Stimulated activated CD8-positive, alpha-beta memory T cell treated with anti-CD3 and anti-CD28 coated beads, Interleukin-12 subunit alpha, Interleukin-12 subunit beta, amount 100 ng/mL, for 24 hours (primary cell): Measurements from ENCODE around the gene CHD5.

Experiments used
- DNase-seq: peaks from one replicate; pipeline ENCODE4 v3.0.0-alpha.2; 2020; ENCODE audit errors: extremely low read depth

CHD5 gene

GRCh38 chr1:6113745-6114144, 66.4 kb downstream of the CHD5 start:
- no peak for DNase-seq

GRCh38 chr1:6113116-6113515, 67.0 kb downstream of the CHD5 start:
- DNase-seq = no peak

- no peak for DNase-seq
Observed at GRCh38 chr1:6112690-6113005, 67.5 kb downstream of the CHD5 start.

GRCh38 chr1:6111991-6112689, 68.0 kb downstream of the CHD5 start:
- DNase-seq = no peak

- DNase-seq = no peak
Observed at GRCh38 chr1:6111571-6111970, 68.5 kb downstream of the CHD5 start.

GRCh38 chr1:6110326-6110725, 69.8 kb downstream of the CHD5 start:
- no peak for DNase-seq

GRCh38 chr1:6109688-6110087, 70.4 kb downstream of the CHD5 start:
- DNase-seq = no peak

GRCh38 chr1:6108937-6109614, 71.0 kb downstream of the CHD5 start:
- no peak for DNase-seq

GRCh38 chr1:6108476-6108875, 71.6 kb downstream of the CHD5 start:
- DNase-seq = no peak

- no peak for DNase-seq
Observed at GRCh38 chr1:6107409-6108356, 72.4 kb downstream of the CHD5 start.

- DNase-seq = no peak
Observed at GRCh38 chr1:6106977-6107376, 73.1 kb downstream of the CHD5 start.

GRCh38 chr1:6106321-6106731, 73.8 kb downstream of the CHD5 start:
- no peak for DNase-seq

- DNase-seq = no peak
Observed at GRCh38 chr1:6105763-6106162, 74.4 kb downstream of the CHD5 start.

GRCh38 chr1:6105218-6105679, 74.9 kb downstream of the CHD5 start:
- DNase-seq = no peak

GRCh38 chr1:6104631-6105030, 75.5 kb downstream of the CHD5 start:
- no peak for DNase-seq

- no peak for DNase-seq
Observed at GRCh38 chr1:6103854-6104530, 76.1 kb downstream of the CHD5 start.

GRCh38 chr1:6103111-6103853, 76.8 kb downstream of the CHD5 start:
- DNase-seq = no peak

- no peak for DNase-seq
Observed at GRCh38 chr1:6102532-6102845, 77.6 kb downstream of the CHD5 start.

GRCh38 chr1:6101826-6102531, 78.1 kb downstream of the CHD5 start:
- DNase-seq = no peak

- no peak for DNase-seq
Observed at GRCh38 chr1:6100861-6101783, 79.0 kb downstream of the CHD5 start.
